SHP77 (cell line): ENCODE measurements around the gene RPTOR.
A peak's percentile ranks its signal among the peaks of the same experiment; 100 is the strongest.

ENCODE experiments used
- DNase-seq, 2 experiments: peaks; one replicate each; lab custom pipeline; 2025; lab: John Stamatoyannopoulos, UW

The RPTOR gene

DNA sequence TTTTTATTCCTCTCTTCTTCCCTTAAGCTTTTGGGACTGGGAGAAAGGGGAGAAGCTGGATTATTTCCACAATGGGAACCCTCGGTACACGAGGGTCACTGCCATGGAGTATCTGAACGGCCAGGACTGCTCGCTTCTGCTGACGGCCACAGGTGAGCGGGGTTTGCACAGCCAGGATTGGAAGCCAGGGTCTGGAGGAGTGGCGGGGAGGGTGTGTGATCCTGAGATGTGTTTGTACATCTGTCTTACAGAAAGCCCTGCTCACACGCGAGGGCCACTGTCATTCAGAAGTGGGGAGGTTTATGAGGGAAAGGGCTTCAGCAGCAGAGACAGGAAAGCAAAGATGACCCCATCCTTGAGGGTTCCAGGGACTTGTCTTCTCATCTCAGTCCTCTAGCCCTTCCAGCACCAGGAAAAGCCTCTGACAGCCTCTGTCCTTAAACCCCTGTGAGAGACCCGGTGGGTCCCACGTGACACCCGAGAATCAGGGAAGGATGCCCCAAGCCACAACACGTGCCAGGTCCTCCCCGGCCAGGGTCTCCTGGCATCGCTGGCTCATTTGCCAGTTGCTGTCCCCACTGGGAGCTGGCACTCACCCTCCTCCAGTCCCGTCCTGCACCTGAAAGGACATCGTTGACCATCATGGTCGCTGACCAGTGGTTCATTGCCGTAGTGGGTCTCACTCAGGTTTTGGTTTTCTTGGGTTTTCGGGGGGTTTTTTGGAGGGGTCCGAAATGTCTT lies 402.7 kb downstream of the RPTOR start:
- DNase-seq: no peak

DNA sequence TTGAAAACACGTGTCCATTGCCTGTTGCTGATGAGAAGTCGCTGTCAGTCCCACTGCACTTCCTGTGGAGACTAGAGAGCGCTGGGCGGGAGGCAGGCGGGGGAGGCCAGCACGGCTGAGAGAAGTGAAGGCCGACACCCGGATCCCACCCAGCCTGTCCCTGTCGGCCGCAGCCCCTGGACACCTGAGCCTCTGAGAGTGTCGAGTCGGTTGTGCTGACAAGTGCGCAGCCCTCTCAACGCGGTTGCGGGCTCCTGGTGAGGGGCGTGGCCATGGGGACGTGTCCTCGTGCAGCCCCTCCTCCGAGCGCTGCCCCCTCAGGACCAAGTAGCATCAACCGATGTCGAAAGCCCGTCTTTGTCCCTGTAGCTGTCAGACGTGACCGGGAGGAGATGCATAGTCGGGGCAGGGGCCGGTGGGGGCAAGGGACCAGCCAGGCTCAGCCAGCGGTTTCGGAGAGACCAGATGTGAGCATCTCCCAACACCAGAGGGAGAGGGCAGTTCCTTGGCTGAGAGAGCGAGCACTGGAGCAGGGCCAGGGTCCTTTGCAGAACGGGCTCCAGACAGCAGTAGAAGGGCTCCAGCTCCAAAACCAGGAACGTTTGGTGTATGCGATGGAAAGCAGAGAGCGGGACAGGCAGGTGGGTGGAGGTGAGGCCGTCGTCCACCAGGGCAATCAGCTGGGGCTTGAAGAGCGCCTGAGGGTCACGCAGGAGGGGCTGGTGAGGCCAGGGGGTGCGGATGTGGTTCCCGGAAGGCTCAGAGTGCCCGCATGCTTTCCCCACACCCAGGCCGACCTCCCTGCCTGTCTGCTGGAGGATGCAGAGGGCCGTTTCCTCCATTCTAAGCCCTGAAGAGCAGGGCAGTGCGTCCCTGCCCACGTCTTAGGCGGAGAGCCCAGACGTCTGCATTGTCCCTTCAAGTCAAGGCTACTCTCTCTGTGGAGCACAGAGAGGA lies 403.7 kb downstream of the RPTOR start:
- DNase-seq: no peak

DNA sequence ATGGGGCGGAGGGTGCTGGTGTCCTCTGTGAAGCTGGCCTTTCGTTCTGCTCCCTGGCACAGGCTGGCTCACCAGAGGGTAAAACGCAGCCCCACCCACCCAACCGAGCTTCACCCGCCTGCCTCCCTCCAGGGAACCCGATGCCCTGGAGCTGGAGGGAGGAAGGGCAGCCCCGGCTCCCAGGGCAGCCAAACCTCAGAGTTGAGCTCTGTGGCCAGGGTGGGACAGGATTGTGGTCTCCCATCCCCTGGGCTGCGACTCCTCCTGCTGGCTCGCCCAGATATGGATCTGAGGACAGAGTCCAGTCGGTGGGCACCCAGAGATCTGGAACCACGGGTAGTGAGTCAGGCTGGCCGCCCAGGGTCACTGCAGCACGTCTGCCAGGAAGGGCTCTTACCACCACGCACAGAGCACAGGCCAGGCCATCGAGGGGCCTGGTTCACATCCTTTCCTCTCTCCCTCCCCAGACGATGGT lies 404.4 kb downstream of the RPTOR start:
- no peak for DNase-seq

DNA sequence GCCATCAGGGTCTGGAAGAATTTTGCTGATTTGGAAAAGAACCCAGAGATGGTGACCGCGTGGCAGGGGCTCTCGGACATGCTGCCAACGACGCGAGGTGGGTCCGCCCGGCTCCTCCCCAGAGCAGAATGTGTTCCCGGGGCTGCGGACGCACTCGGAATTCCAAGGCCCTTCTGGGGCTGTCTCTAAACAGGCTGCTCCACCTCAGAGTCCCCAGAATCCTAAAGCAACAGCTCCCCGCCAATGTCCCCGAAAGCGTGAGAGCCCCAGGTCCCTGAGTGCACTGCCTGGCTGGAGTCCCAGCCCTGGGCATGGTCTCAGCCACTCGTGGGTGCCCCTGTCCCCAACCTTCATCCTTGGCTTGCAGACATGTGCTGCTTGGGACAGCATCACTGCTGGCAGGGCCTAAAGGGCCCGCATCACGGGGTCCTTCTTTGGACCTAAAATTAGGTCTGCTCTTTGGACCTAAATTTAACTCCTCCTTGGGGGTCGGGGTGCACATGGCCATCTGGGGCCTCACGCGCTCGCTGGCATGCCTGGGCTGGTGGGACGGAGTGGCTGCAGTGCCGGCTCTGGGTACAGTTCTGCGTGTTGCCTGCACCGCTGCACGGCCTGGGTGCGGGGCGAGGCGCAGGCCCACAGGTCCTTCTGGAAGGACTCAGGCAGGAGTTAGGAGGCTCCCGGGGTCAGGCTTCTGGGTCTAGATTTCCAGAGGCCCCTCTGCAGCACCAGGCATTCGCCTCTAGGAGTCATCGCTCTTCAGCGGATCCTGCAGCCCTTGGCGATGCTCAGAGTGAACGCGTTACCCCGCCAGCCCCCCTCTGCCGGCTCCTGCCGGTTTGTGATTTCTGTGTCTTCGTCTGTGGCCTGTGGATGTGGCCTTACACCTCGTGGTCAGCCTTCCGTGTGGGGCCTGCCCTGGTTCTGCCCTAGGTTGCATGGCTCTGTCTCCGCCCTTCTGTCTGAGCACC lies 405.1 kb downstream of the RPTOR start:
- peak in 1 of 2 experiments; percentile 6 for DNase-seq

DNA sequence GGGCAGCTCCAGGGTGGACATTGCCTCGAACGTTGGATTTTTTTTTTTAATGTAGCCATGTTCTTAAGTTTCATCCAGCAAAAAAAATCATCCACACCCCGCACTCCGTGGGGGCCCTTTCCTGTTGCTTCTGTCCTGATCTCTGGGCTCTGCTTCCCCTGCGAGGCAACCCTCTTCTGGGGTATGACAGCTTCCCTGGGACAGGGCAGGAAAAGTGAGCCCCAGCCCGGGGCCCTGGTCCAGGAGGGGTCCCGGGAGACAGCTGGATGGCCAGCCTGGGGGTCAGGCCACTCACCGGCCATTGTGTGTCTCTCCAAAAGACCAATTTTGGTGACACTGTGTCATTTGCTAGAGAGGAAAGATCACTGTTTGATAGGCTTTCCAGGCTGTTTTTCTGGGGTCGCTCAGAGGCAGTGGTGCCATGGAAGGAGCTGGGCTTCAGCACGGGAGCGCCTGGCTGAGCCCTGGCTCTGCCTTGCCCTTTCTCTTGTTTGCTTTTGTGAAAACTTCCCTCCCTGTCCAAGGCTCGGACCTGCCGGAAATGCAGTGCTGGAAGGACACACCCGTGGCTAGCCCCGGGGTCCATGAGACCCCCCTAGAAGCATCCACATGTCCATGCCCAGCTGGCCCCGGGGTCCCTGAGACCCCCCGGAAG lies 406.0 kb downstream of the RPTOR start:
- DNase-seq: no peak

DNA sequence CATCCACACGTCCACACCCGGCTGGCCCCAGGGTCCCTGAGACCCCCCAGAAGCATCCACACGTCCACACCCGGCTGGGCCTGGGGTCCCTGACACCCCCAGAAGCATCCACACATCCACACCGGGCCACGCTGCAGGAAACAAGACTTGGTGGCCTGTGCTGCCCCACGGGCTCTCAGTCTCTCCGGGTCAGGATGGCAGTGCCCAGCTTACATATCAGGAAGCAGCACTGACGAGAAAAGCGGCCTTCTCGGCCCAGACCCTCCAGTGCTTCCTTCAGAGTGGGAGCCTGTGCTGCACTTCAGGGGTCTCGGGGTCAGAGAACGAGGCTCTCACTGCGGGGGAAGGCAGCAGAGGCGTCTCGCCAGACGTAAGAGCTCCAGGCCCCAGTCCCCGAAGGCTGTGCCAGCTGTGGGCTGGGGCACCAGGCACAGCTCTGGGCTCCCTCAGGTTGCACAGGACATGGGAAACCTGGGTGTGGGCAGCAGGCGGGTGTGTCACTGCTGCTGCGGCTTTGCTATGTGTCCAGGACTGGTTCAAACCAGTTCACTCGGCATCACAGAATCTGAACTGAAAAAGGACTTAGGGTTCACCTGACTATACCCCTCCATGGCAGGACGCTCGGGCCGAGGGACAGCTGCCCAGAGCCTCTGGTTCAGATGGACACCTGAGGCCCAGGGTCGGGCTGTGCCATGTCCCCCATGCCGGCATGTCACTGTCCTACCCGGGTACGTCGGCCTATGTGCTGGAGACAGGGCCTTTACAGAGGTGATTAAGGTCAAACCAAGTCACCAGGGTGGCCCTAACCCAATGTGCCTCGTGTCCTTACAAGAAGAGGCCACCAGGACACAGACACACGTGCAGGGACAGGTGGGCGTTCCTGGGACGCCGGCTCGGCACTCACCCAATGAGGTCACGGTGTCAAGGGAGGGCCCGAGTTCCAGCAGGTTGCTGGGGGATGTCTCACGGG lies 406.8 kb downstream of the RPTOR start:
- no peak for DNase-seq

DNA sequence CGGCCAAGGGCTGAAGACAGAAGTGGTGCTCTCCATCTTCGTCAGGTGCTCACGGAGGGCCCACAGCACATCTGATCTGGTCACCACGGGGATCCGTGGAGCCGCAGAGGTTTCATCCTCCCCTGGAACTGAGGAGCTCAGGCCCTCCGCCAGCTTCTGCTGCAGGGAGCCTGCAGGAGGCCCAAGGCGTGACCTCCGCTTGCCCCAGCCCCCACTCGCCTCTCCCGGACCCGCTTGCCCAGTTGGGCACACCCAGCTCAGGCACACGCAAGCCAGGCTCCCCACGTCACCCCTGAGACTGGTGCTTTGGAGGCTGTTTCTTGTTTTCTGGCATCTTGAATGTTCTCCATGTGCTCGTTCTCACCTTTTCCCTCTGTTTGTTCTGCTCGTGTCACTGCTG lies 407.7 kb downstream of the RPTOR start:
- no peak for DNase-seq

DNA sequence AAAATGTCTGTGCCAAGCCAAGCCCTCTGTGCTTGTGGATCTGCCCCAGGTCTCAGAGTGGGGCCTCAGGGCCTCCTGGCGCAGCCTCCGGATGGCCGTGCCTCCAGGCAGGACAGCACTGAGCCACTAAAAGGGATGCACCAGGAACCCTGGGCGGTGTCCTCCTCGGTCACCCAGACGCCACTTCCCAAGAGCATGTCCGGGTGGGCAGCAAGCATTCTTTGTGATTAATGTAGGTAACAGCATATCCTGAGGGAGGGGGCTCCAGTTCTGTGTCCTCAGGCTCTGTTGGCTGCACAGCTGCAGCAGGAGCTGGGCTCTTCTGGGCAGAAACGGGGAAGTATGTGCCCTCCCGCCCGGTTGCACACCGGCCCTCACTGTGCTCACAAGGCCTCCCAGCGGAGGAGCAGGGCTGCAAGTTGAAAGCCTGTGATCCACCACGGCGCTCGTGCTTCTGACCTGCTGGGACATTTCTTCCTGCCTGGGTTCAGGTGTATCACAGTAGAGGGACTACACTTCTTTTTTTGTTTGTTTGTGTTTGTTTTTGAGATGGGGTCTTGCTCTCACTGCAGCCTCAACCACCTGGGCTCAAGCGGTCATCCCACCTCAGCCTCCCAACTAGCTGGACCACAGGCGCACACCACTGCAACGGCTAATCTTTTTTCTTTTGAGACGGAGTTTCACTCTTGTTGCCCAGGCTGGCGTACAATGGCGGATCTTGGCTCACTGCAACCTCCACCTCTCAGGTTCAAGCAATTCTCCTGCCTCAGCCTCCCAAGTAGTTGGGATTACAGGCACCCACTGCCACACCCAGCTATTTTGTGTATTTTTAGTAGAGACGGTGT lies 409.1 kb downstream of the RPTOR start:
- DNase-seq: no peak

DNA sequence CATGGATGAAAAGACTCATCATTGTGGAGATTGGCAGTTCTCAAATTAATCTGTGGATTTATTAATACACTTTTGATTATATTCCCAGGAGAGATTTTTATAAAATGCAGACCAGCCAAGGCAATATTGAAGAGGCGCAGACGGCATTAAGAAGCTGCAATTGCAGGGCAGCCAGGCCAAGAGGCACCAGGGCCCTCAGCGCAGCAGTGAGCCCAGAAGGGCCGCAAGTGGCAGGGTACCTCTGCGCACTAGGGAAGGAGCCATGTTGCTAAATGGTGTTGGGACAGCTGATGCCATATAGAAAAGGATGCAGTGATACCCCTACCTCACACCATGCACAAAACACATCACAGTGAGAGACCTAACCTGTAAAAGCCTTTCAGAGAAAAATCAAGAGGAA lies 410.4 kb downstream of the RPTOR start:
- DNase-seq: no peak

DNA sequence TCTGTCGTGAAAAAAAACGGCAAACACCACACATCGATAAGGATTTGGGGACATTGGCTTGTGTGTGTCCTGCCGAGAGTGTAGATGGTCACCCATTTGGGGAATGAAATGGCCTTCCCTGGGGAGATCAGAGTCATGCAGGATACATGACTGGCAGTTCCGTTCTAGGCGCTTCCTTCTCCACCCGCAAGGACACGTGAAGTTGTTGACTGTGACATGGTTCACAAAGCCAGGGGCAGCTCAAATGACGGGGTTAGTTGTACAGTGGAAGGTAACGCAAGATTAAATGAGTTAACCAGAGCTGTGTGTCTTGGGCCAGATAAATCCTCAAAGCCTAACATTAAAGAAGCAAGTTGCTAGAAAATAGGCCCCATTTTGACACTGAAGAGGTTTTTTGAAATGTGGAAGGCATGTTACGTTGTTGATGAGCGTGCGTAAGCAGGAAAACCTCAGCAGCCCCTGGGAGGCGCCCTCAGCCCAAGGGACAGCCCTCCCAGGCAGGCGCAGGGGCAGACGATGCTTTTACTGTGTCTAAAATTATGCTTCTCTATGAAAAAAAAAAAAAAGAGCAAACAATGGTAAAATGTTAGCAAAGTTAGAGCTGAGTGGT lies 411.1 kb downstream of the RPTOR start:
- DNase-seq: no peak

DNA sequence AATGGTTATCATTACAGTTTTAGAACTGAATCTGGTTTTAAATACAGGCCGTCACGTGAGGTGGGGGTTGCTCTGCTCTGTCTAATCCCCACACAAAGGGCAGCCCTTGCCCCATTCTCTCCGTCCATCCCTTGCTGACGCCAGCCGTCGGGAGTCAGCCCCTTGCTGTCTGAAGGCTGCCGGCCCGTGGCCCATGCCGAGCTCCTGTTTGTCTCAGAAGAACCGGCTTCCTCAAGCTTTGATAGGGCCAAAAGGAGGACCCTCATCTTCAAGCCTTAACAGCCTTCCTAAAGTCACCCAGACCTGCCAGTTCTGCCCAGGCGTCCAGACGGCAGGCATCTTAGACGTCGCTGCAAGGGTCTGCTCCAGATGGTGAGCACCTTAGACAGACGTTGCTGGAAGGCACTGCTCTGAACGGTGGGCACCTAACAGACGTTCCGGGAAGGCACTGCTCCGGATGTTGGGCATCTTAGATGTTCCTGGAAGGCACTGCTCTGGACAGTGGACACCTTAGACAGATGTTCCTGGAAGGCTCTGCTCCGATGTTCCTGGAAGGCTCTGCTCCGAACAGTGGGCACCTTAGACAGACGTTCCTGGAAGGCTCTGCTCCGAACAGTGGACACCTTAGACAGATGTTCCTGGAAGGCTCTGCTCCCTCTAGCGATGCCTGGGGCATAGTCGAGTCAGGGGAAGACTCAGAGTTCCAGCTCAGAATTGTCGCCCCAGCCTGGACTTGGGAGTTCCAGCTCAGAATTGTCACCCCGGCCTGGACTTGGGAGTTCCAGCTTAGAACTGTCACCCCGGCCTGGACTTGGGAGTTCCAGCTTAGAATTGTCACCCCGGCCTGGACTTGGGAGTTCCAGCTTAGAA lies 411.9 kb downstream of the RPTOR start:
- DNase-seq: no peak

DNA sequence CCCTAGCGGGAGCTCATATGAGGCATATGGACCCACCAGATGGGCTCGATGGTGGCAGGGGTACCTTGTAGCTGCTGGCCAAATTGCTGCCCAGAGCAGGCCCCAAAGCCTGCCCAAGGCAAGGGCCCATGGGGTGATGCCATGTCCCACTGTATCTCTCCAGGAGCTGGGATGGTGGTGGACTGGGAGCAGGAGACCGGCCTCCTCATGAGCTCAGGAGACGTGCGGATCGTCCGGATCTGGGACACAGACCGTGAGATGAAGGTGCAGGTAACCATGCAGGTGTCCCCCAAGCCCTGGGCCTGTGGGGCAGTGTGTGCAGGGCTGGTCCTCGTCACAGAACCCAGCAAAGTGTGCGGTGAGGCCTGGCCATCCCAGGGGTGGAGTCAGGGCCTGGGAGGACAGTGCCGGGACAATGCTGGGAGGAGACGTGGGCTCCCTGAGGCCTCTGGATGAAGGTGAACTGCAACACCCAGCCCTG lies 412.9 kb downstream of the RPTOR start:
- no peak for DNase-seq

DNA sequence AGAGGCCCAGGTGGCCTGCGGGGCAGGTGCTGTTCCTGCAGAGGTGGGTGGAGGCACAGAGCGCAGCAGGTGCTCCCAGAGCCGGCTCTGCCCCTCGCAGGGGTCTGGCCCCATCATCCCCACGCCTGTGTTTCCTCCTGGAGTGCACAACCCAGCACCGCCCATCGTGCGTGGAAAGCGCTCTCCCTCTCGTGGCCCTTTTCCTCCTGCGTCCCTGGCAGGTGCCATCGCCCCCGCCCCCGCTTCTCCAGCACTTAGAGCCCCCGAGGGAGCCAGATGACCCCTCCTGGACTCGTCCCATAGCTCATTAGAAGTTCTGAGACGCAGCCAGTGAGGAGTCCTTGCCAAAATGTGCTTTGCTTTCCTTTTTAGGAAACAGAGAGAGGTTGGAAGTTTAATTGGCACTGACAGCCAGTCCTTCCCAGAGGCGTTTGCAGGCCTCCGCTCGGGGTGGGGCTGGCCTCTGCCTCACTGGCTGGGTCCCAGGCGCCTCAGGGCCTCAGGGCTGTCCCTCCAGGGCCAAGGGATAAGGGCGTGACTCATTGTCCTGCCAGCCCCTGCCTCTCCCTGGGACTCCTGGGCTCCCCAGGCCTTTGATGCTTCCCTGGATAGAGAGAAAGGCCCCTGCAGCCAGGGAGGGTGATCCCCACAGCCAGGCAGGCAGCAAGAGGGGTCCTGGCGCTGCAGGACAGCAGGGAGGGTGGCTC lies 414.8 kb downstream of the RPTOR start:
- no peak for DNase-seq

DNA sequence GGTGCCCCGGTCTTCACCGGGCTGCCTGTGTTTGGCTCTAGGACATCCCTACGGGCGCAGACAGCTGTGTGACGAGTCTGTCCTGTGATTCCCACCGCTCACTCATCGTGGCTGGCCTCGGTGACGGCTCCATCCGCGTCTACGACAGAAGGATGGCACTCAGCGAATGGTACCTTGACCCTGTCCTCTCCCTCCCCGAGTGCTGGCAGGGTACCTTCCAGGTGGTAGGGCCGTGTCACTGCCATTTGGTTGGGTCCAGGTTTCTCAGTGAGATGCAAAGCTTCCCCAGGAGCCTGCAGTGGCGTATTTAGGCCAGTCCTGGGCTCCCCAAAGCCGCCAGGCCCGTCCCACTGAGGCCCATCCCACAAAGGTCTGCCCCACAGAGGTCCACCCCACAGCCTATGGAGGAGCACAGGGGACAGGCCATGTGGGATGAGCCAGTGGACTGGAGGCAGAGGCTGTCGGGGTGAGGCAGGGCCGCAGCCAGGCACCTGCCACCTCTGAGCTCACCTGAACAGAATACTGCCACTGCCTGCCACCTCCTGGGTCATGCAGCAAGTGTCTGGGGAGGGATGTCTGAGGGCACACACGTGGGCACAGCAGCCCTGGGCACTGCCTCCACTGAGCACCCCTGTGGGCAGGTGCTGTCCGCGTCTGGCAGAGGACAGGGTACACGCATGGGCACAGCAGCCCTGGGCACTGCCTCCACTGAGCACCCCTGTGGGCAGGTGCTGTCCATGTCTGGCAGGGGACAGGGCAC lies 415.6 kb downstream of the RPTOR start:
- no peak for DNase-seq

DNA sequence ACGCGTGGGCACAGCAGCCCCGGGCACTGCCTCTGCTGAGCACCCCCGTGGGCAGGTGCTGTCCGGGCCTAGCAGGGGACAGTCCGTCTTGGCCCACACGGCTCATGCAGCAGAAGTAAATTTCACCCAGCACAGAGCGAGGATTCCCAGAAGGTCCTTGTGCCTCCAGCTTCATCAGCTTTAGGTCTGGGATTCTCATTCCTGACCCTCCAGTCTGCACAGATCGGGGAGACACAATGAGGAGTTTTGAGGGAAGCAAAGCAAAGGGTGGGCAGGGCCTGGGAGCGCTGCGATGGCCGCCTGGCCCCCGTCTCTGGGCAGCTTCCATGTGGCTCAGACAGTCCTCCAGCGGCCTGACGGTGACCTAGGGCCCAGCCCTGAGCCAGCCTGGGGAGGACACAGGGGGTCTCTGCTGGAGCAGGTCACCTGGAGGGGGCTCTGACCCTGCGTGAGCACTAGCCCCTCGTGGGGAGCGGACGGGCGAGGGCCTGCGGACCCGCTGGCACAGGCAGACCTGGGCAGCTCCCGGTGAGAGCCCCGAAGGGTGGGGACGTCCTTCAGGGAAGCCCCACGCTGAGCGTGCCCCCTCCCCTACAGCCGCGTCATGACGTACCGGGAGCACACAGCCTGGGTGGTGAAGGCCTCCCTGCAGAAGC lies 416.3 kb downstream of the RPTOR start:
- DNase-seq: no peak
